ENCODE data around the gene ZC3HAV1.
"Not testable (repeated sequence)": the region's sequence is repeated elsewhere in the genome, so short reads cannot be mapped to it uniquely, and the experiment has no call there.

ZC3HAV1 gene

GRCh38 chr7:139081584-139081983, 27.9 kb downstream of the ZC3HAV1 start:
- DNase-seq, result no peak

DNA sequence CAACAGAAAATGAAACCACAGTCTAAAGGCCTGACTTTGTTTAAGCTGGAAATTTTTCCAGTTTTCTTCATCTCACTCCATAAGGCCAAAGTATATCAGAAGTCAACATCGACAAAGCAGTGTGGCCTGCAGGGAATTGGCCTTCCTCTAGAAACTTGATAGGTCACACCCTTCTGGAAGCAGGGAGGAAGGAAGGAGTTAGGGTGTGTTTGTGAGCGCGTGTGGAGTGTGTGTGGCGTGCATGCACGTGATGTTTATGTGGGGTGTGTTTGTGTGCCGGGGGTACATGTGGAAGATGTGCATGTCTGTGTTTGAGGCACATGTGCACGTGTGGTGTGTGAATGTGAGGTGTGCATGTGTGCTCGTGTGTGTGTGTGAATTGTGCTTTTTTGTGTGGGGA, 28.6 kb downstream of the ZC3HAV1 start:
- DNase-seq, result no peak

- DNase-seq, result no peak
Observed at GRCh38 chr7:139079861-139080260, 29.7 kb downstream of the ZC3HAV1 start.

DNA sequence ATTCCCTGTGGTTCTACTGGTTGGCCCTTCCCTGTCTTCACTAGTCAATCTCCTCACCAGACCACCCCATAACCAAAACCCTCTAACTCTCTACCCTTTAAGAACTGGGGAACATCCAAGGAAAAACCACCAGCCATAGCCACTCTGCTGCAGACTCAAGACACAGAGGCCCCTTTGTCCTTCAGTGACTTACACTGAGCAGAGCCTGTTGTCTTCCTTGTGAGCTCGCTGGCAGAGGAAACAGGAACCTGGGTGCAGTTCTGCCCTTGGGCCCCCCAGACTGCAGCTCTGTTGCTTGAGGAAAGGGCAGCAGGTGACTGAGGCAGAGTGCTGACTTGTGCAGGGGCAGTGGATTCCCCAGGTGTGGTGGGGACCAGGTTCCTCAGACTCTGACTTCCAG, 30.6 kb downstream of the ZC3HAV1 start:
- DNase-seq, result no peak

DNA sequence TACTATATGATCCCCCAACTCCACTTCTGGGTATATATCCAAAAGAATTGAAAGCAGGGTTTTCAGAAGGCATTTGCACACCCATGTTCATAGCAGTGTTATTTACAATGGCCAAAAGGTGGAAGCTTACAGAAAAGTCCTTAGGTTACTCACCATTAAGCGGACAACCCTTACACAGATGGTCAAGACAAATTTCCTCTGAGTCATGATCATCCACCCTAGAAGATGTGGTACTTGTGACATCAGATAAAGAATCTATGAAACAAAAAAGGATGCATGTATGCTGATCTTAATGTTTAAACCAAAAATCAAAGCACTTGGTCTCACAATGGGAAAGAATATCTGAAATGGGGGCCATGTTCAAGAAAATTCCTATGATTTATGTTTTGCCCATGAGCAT, 31.1 kb downstream of the ZC3HAV1 start:
- no peak for DNase-seq

- DNase-seq, result not testable (repeated sequence)
Observed at GRCh38 chr7:139077706-139078105, 31.8 kb downstream of the ZC3HAV1 start.

DNA sequence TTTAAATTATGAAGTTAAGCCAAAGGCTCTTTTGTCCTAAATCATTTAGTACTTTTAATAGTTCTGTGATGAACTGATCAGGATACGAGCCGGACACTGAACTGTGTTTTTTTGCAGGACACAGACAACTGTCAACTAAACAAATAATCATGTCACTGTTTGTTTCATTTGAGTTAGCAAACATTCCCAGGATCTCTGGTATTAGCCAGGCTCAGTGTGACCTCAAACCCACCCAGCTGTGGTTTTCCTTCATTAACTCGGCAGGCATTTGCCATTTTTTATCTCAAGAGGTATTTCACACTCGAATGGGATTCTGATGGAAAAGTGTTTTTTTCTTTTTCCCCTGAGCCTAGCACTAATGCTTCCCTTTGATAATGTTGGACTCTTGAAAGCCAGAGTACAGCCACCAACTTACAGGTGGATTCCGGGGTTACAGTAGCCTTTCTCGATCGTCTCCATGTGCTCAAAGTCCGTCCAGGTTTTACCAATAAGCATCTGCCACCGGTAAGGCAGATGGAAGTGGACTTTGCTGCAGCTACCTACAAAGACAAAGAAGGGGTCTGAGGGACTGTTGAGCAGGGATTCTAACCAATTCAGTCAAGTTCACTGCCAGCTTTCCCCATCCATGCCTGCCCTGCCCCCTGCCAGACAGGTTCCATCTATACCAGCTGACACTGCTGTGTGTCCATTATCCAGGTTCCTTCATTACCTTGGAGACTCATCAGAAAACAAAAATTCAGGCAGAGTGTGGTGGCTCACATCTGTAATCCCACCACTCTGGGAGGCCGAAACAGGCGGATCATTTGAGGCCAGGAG, 33.4 kb downstream of the ZC3HAV1 start:
- DNase-seq, result no peak

- DNase-seq, result peak; percentile 57
Observed at GRCh38 chr7:139075031-139075652, 34.4 kb downstream of the ZC3HAV1 start.

GRCh38 chr7:139072796-139073195, 36.7 kb downstream of the ZC3HAV1 start:
- no peak for DNase-seq

DNA sequence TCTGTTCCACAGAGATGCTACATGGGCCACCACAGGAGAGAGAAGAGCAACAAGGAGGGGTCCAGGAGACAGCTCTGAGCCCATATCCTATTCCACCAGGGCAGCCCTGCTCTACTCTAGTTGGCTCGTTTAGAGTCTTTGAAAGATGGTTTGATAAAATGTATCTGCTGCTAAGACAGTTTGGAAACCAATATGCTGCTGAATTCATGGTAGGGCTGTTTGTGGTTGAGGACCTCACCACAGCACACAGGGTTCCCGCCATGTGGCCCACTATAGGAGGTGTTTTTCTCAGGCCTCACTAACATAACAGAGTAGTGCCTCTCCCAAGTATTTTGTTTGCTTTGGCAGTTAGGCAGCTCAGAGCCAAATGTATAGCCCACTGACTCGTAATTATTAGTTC, 37.8 kb downstream of the ZC3HAV1 start:
- no peak for DNase-seq

- DNase-seq, result no peak
Observed at GRCh38 chr7:139068544-139069399, 40.7 kb downstream of the ZC3HAV1 start.

GRCh38 chr7:139066315-139066714, 43.2 kb downstream of the ZC3HAV1 start:
- no peak for DNase-seq

DNA sequence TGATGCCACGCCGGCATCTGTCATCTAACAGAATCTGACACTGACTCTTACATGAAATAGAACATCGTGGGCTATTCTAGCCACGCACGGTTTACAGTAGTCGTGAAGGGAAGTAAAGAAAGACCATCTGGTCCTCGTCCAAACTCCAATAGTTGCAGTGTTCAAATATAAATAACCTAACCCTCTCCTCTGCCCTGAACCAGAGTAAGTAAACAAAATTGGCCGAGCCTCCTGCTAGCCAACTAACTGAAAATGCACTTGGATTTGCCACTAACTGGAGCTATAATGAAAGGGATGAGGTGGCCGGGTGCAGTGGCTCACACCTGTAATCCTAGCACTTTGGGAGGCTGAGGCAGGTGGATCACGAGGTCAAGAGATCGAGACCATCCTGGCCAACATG, 44.2 kb downstream of the ZC3HAV1 start:
- no peak for DNase-seq

- no peak for DNase-seq
Observed at GRCh38 chr7:139061416-139061815, 48.1 kb downstream of the ZC3HAV1 start.

- no peak for DNase-seq
Observed at GRCh38 chr7:139060695-139061237, 48.8 kb downstream of the ZC3HAV1 start.

DNA sequence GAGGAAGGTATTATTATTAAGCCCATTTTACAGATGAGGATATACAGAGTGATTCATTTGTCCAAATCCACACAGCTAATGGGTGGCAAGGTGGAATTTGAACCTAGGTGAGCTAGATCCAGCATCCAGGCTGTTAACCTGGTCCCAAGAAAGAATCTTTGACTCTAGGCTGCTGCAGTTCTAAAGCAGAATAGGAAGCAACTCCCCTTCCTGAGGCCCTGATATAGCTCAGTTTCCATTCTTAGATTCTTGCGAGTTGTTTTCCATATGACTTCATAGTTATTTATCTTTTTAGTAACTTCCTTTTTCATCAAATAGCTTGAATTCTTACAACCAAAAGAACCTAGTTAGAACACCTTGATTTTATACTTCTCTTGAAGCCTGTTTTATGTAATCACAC, 49.6 kb downstream of the ZC3HAV1 start:
- no peak for DNase-seq

- DNase-seq, result no peak
Observed at GRCh38 chr7:139058943-139059342, 50.6 kb downstream of the ZC3HAV1 start.

DNA sequence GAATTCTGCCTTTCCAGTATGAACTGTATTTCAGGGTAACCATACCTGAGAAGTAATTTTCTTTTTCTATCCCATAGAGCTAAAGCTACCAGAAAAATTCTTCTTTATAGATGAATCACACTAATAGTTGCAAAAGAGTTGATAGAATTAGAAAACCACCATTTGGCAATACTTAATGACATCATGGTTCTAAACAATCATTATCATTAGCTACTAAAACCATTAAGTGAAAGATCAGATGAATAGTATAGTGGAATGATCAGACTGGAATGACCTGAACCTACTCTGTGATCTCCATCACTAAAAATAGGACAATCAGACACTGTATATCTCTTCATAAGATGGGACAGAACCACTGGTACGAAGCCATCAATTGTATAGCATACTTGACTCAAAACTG, 53.8 kb downstream of the ZC3HAV1 start:
- no peak for DNase-seq

GRCh38 chr7:139054656-139055055, 54.9 kb downstream of the ZC3HAV1 start:
- DNase-seq, result not testable (repeated sequence)

- no peak for DNase-seq
Observed at GRCh38 chr7:139054101-139054500, 55.4 kb downstream of the ZC3HAV1 start.

DNA sequence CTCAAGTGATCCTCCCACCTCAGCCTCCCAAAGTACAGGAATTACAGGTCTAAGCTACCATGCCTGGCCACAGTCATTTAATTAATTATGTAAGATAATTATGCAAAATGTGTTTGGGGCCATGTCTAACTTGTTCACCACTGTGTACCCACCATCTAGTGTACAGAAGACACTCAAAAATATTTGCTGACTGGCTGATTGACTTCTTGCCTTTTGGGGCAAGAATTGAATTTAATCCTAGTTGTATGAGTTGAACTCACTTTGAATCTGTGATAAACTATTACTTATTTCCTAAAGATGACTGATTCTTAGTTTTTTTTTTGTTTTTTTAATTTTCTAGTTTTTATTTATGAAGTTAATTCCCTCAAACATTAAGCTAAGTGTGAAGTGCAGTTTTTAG, 57.9 kb downstream of the ZC3HAV1 start:
- no peak for DNase-seq

- DNase-seq, result no peak
Observed at GRCh38 chr7:139049936-139050335, 59.6 kb downstream of the ZC3HAV1 start.

DNA sequence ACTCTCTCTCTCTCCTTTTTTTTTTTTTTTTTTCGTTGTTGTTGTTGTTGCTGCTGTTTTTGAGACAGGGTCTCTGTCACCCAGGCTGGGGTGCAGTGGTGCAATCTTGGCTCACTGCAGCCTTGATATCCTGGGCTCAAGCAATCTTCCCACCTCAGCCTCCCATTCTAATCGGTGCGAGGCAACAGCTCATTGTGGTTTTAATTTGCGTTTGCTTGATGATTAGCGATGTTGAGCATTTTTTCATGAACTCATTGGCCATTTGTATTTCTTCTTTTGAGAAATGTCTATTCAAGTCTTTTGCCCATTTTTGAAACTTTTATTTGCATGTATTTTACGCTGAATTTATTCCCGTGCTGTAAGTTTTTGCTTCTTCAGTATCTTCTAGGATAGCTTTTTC, 60.4 kb downstream of the ZC3HAV1 start:
- no peak for DNase-seq
